ENCODE measurements around the gene TMEM97.

Gene TMEM97

GRCh38 chr17:28357061-28357900, 38.3 kb downstream of the TMEM97 start, which contains the start of gene POLDIP2:
TSS of gene POLDIP2 (minus strand) at chr17:28357527. CDS start at chr17:28357448, 79 bp downstream.
- peak within 1 kb of the TSS; percentile 66 for H3K27ac ChIP-seq
- TF ChIP-seq ZFX (IDR thresholded peaks at IDR 0.05; ENCODE audit: borderline replicate concordance), result no peak
- 0 out of 2 replicates have a peak, but pooled peaks have one; percentile 6 for TF ChIP-seq CTCF (IDR thresholded peaks at IDR 0.05)

DNA sequence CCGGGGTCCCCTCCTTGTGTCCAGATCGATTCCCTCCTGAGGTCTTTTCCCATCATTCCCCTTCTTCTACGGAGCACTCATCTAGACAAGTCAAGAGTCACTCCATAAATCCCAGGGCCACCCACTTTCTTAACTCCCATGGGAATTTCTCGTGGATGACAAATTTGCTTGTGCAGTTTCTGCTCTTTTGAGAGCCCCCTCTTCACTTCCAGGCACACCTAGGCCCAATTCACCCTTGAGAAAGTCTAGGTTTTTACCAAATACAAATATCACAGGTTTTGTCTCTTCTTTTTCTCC, 38.8 kb downstream of the TMEM97 start:
- TF ChIP-seq ZFX (IDR thresholded peaks at IDR 0.05; ENCODE audit: borderline replicate concordance) (no peak), CTCF (IDR thresholded peaks at IDR 0.05) (no peak)
- peak overlapping the region; percentile 66 for H3K27ac ChIP-seq

- TF ChIP-seq CTCF (IDR thresholded peaks at IDR 0.05) (no peak), ZFX (IDR thresholded peaks at IDR 0.05; ENCODE audit: borderline replicate concordance) (no peak)
- H3K27ac ChIP-seq, result no peak overlapping the region
Measured at GRCh38 chr17:28363186-28363585, 44.2 kb downstream of the TMEM97 start.

DNA sequence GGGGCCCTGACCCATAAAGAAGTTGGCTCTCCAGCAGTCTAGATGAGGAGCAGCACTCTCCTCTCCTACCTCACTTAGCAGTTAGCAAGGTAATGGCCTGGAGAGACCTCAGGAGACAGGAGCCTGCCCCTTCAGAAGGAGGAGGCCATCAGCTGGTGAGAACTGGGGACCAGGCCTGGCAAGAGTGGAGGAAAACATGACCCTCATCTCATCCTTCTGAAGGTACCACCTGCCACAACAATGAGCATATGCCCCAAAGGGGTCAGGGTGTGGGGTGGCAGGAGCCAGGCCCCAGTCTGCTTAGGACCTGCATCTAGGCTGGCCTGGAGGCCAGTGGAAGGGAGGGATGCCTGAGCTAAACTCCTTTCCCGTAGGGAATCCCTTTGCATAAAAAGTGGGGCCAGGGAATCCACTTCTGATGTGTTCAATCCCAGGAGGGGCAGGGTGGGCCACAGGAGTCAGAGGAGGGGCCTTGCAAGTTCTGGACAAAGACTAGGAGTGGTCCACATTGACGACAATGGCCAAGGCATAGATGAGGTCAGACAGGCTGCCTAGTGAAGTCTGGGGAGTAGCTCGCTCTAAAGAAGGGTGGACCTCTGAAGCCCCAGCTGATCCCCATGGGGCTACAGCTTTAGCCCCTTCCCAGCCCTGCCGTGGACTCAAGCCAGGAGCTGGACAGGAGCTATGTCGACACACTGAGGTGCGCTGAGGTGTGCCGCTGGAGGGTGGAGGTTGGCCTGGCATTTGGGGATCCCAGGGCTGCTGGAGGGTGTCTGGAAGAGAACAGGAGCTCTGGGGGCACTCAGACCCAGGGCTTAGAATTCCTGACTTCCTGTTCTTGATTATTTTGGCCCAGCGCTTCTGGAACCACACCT, 45.0 kb downstream of the TMEM97 start:
- TF ChIP-seq CTCF (IDR thresholded peaks at IDR 0.05) (no peak), ZFX (IDR thresholded peaks at IDR 0.05; ENCODE audit: borderline replicate concordance) (no peak)
- H3K27ac ChIP-seq, result no peak overlapping the region

- no peak within 1 kb of the TSS for H3K27ac ChIP-seq
- TF ChIP-seq ZFX (IDR thresholded peaks at IDR 0.05; ENCODE audit: borderline replicate concordance) (no peak), CTCF (IDR thresholded peaks at IDR 0.05) (no peak)
Measured at GRCh38 chr17:28364665-28365363, 45.8 kb downstream of the TMEM97 start, which contains the start of gene SEBOX. TSS of gene SEBOX (minus strand) at chr17:28365199. CDS start at chr17:28365151, 48 bp downstream.

- no peak overlapping the region for H3K27ac ChIP-seq
- TF ChIP-seq ZFX (IDR thresholded peaks at IDR 0.05; ENCODE audit: borderline replicate concordance) (no peak), CTCF (IDR thresholded peaks at IDR 0.05) (no peak)
Measured at GRCh38 chr17:28365487-28365886, 46.5 kb downstream of the TMEM97 start.

All from 22Rv1 (cell line).